ENCODE data around the gene NMU. TPM values are rescaled to one million over a fixed set of nuclear protein-coding genes. Genes with fewer than 3 reads are reported as not detected.
"Not testable (repeated sequence)": the region's sequence is repeated elsewhere in the genome, so short reads cannot be mapped to it uniquely, and the experiment has no call there.

Gene NMU, protein sequence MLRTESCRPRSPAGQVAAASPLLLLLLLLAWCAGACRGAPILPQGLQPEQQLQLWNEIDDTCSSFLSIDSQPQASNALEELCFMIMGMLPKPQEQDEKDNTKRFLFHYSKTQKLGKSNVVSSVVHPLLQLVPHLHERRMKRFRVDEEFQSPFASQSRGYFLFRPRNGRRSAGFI
- total RNA-seq (1 to 10 TPM in 1 of 4 donors, not detected in 3; 2.5 TPM), polyA plus RNA-seq (1 to 10 TPM in 1 of 3 donors, not detected in 2; 1.7 TPM)

DNA sequence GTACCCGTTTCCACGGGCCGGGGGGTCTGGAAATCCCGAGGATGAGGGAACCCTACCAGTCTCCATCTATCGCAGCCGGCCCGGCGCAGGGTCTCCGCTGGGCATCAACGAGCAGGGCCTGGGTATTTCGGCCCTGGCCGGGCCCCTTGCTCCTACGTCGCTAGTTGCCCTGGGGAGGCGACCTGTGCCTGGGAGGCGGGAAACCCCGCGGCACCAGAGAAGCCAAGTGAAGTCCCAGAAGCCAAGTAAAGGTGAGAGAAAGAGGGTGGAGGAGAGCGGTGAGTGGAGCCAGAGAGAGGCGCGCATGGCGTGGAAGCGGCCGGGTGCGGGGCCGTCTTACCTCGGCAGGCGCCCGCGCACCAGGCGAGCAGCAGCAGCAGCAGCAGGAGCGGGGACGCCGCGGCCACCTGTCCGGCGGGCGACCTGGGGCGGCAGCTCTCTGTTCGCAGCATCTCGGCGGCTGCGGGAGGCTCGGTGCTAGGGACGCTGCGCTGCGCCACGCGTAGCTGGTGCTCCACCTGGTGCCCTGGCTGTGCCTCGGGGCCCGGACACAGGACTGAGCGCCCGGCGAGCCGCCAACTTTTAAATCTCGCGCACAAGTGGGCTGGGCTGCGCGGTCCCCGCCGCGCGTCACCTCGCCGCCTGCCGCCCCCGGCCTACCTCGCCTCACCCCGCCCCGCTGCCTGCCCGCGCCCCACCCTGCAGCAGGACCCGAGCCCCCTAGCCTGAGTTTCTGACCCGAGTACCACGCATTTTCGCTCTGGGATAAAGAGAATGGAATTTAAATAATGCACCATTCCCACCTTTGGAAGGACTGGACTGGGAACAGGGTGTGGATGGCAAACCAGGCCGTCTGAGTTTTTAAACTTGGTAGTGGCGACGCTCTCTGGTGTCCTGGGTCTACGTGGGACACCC is at the start of gene NMU:
Gene NMU (minus strand): TSS at position 558 of the 915 bp plus-strand sequence. CDS start 106 bp downstream, at position 452.
- Histone ChIP-seq H3K27ac (no peak within 1 kb of the TSS), H3K27me3 (peaks cover 17 to 47% (median 20%) of the 10 kb centered on the region in 3 donors), H3K36me3 (no peaks in the 10 kb centered on the region), H3K4me1 (peaks cover 0 to 16% (median 14%) of the 10 kb centered on the region in 4 donors), H3K9me3 (no peaks in the 10 kb centered on the region), H3K4me3 (peak within 1 kb of the TSS in 3 of 4 donors; percentile 23 to 38 (median 34))
- 1% methylated on average over 80 of the region's 80 CpGs for WGBS, 2 donors
- intact Hi-C loops (cut with DNase I) = no loop called here
- no peak for TF ChIP-seq EP300 (IDR thresholded peaks at IDR 0.05)
- no peak for TF ChIP-seq POLR2AphosphoS5 (IDR thresholded peaks at IDR 0.05)
- no peak for TF ChIP-seq POLR2A (IDR thresholded peaks at IDR 0.05)
- TF ChIP-seq, protein P1, sequence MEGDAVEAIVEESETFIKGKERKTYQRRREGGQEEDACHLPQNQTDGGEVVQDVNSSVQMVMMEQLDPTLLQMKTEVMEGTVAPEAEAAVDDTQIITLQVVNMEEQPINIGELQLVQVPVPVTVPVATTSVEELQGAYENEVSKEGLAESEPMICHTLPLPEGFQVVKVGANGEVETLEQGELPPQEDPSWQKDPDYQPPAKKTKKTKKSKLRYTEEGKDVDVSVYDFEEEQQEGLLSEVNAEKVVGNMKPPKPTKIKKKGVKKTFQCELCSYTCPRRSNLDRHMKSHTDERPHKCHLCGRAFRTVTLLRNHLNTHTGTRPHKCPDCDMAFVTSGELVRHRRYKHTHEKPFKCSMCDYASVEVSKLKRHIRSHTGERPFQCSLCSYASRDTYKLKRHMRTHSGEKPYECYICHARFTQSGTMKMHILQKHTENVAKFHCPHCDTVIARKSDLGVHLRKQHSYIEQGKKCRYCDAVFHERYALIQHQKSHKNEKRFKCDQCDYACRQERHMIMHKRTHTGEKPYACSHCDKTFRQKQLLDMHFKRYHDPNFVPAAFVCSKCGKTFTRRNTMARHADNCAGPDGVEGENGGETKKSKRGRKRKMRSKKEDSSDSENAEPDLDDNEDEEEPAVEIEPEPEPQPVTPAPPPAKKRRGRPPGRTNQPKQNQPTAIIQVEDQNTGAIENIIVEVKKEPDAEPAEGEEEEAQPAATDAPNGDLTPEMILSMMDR (IDR thresholded peaks at IDR 0.05) = no peak
- no peak for DNase-seq

DNA sequence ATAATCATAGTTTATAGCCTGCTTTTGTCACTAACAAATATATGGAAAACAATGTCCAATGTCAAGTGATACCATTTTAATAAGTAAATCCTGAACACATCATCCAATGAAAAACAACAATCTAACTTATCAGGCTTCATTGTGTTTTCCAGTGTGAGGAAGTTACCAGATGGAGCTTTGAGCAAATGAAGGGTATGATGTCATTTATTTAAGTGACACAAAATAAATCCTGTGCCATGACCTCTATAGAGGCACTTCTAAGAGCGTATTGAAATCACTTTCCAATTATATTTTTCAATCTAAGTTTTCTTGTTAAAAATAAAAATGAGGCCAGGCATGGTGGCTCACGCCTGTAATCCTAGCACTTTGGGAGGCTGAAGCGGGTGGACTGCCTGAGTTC is 48.2 kb upstream of the NMU start:
- Histone ChIP-seq H3K27ac (no peak overlapping the region), H3K27me3 (no peaks in the 10 kb centered on the region), H3K36me3 (no peaks in the 10 kb centered on the region), H3K4me1 (no peaks in the 10 kb centered on the region), H3K4me3 (no peak overlapping the region), H3K9me3 (no peaks in the 10 kb centered on the region)
- 90 to 95% methylated on average over 3 of the region's 3 CpGs for WGBS, 2 donors
- intact Hi-C loops (cut with DNase I) = no loop called here
- no peak for DNase-seq
- TF ChIP-seq, protein P1 (IDR thresholded peaks at IDR 0.05) = no peak
- TF ChIP-seq EP300 (IDR thresholded peaks at IDR 0.05) (no peak), POLR2AphosphoS5 (IDR thresholded peaks at IDR 0.05) (no peak), POLR2A (IDR thresholded peaks at IDR 0.05) (no peak)

DNA sequence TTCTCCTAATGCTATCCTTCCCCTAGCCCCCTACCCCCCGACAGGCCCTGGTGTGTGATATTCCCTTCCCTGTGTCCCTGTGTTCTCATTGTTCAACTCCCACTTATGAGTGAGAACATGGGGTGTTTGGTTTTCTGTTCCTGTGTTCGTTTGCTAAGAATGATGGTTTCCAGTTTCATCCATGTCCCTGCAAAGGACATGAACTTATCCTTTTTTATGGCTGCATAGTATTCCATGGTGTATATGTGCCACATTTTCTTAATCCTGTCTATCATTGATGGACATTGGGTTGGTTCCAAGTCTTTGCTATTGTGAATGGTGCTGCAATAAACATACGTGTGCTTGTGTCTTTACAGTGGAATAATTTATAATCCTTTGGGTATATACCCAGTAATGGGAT is 46.7 kb upstream of the NMU start:
- WGBS, 2 donors = 66 to 88% methylated on average over 3 of the region's 3 CpGs
- H3K4me3 ChIP-seq; H3K27me3 ChIP-seq; H3K27ac ChIP-seq; DNase-seq; H3K36me3 ChIP-seq; H3K4me1 ChIP-seq; H3K9me3 ChIP-seq; intact Hi-C loops (cut with DNase I): not testable (repeated sequence)

DNA sequence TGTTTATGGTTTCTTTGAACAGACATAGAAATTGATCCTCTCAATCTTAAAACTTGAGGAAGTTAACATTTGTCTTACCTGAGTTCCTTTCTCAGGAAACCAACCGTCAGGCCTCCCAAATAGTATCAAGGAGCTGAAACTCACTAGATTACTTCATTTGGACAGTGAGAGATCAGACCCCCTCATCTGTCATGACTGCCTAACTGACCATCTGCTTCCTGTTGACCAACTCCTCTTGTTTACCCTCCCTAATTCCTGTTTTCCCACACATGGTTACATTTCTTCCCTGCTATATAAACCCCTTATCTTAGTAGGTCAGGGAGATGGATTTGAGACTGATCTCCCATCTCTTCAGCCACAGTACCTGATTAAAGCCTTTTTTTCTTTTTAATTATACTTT is 46.2 kb upstream of the NMU start:
- Histone ChIP-seq H3K4me1 (no peaks in the 10 kb centered on the region), H3K27me3 (no peaks in the 10 kb centered on the region), H3K9me3 (no peaks in the 10 kb centered on the region), H3K36me3 (no peaks in the 10 kb centered on the region), H3K4me3 (no peak overlapping the region), H3K27ac (no peak overlapping the region)
- no peak for DNase-seq
- TF ChIP-seq POLR2A (IDR thresholded peaks at IDR 0.05) (no peak), POLR2AphosphoS5 (IDR thresholded peaks at IDR 0.05) (no peak), EP300 (IDR thresholded peaks at IDR 0.05) (no peak)
- TF ChIP-seq, protein P1 (IDR thresholded peaks at IDR 0.05) = no peak
- intact Hi-C loops (cut with DNase I) = no loop called here
- 69 to 74% methylated on average over 1 of the region's 1 CpG for WGBS, 2 donors

DNA sequence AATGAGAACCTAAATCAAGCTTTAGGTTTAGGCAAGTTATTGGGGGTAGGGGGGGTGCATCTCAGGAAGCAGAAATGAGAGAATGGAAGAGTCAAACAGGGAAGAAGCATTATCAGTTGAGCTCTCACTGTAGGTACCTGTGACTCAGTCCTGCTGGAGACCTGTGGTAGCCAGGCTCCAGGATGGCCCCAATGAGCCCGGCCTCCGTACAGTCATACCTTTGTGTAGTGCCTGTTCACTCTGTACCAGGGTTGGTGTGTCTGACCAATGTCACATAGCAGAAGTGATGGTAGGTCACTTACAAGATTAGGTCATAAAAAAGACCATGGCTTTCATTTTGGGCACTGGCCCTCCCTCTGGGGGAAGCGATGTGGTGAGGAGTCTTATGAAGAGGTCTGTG is 45.3 kb upstream of the NMU start:
- Histone ChIP-seq H3K9me3 (no peaks in the 10 kb centered on the region), H3K27ac (no peak overlapping the region), H3K27me3 (no peaks in the 10 kb centered on the region), H3K36me3 (no peaks in the 10 kb centered on the region), H3K4me3 (no peak overlapping the region), H3K4me1 (no peaks in the 10 kb centered on the region)
- intact Hi-C loops (cut with DNase I) = no loop called here
- TF ChIP-seq POLR2AphosphoS5 (IDR thresholded peaks at IDR 0.05) (no peak), EP300 (IDR thresholded peaks at IDR 0.05) (no peak), POLR2A (IDR thresholded peaks at IDR 0.05) (no peak)
- TF ChIP-seq, protein P1 (IDR thresholded peaks at IDR 0.05) = no peak
- 97 to 98% methylated on average over 3 of the region's 3 CpGs for WGBS, 2 donors
- no peak for DNase-seq

Measured in sigmoid colon (tissue), 7 donors.